DOHH2 (cell line): ENCODE data around the gene ZBTB38.

Source experiments
- H3F3A ChIP-seq: fragments of 200-600 bp; sonication (generic), shearing (Covaris generic); 2 replicates; pipeline ENCODE4 v1.6.0; 2016; ENCODE audit warnings: antibody characterized with exemption, mild to moderate bottlenecking; ENCODE audit not compliant: control insufficient read depth, insufficient read depth
- H3K27ac ChIP-seq: fragments of 200-600 bp; sonication (generic); 2 replicates; pipeline ENCODE4 v1.5.1; 2014; ENCODE audit warnings: low read depth, mild to moderate bottlenecking, low read length, moderate library complexity
- H3K27me3 ChIP-seq: fragments of 200-600 bp; sonication (generic); 2 replicates; pipeline ENCODE4 v1.6.1; 2014; ENCODE audit warnings: mild to moderate bottlenecking, low read length, mixed read lengths; ENCODE audit not compliant: control insufficient read depth
- H3K36me3 ChIP-seq: fragments of 200-600 bp; sonication (generic); 2 replicates; pipeline ENCODE4 v1.6.1; 2014; ENCODE audit warnings: mild to moderate bottlenecking, low read length, moderate library complexity, mixed read lengths; ENCODE audit not compliant: control insufficient read depth
- H3K4me1 ChIP-seq: fragments of 200-600 bp; sonication (generic); 2 replicates; pipeline ENCODE4 v1.6.1; 2014; ENCODE audit warnings: mild to moderate bottlenecking, low read length, mixed read lengths; ENCODE audit not compliant: control insufficient read depth
- H3K4me2 ChIP-seq: fragments of 200-600 bp; sonication (generic); 2 replicates; pipeline ENCODE4 v1.6.0; 2014; ENCODE audit warnings: mild to moderate bottlenecking, low read length, moderate library complexity
- H3K4me3 ChIP-seq: fragments of 200-600 bp; sonication (generic); 2 replicates; pipeline ENCODE4 v1.5.1; 2014; ENCODE audit warnings: mild to moderate bottlenecking, low read length, mixed read lengths
- H3K79me2 ChIP-seq: fragments of 200-600 bp; sonication (generic); 2 replicates; pipeline ENCODE4 v1.6.1; 2014; ENCODE audit warnings: mild to moderate bottlenecking, low read length, mixed read lengths; ENCODE audit not compliant: control insufficient read depth
- H3K9me2 ChIP-seq: fragments of 200-600 bp; sonication (generic); replicated peaks from 2 replicates; pipeline ENCODE4 v1.6.1; 2014; ENCODE audit warnings: mild to moderate bottlenecking, low read length, mixed read lengths; ENCODE audit not compliant: control insufficient read depth
- H3K9me3 ChIP-seq: fragments of 200-600 bp; sonication (generic); 2 replicates; pipeline ENCODE4 v1.6.1; 2014; ENCODE audit warnings: antibody characterized with exemption, low read length, mixed read lengths; ENCODE audit not compliant: control insufficient read depth, insufficient read depth
- H4K20me1 ChIP-seq: fragments of 200-600 bp; sonication (generic); 2 replicates; pipeline ENCODE4 v1.6.0; 2014; ENCODE audit warnings: low read depth, mild to moderate bottlenecking, antibody characterized with exemption, low read length, moderate library complexity; ENCODE audit not compliant: control insufficient read depth, insufficient read depth
- EZH2phosphoT487 ChIP-seq: fragments of 200-600 bp; sonication (generic); IDR thresholded peaks from 2 replicates; pipeline ENCODE4 v1.6.1; 2017; ENCODE audit warnings: borderline replicate concordance, mild to moderate bottlenecking, antibody characterized with exemption, low read length, moderate library complexity, mixed read lengths
- TF ChIP-seq, protein P1 (sequence below): fragments of 200-600 bp; sonication (generic); IDR thresholded peaks from one replicate; pipeline ENCODE4 v1.5.1; 2014; ENCODE audit warnings: antibody characterized with exemption, mild to moderate bottlenecking, low read depth, low read length; ENCODE audit not compliant: poor library complexity, severe bottlenecking

ZBTB38 gene

DNA sequence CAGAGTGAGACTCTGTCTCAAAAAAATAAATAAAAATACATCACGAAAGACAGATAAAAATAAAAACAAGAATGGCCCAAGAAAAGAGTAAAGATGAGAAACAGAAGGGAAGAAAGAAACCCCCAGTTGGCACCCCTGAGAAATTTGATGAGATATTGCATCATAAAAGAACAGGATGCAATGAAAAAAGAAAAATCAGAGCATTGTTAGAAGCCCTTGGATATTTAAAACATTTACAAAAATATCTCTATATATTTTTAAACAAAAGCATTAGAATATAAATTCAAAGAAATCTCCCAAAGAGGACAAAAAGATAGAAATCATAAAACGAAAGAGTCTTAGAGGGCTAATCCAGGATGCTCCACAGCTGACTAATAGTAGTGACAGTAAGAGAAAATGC, 18.6 kb upstream of the ZBTB38 start:
- Histone ChIP-seq H3K27ac (no peak overlapping the region), H3K27me3 (peaks cover 6% of the 10 kb centered on the region; the same call in 1 of the 2 replicates), H3K4me2 (no peak overlapping the region), H3F3A (no peaks in the 10 kb centered on the region), H3K9me2 (no peaks in the 10 kb centered on the region), H3K4me1 (no peaks in the 10 kb centered on the region), H3K9me3 (no peaks in the 10 kb centered on the region), H3K36me3 (no peaks in the 10 kb centered on the region), H3K4me3 (no peak overlapping the region), H3K79me2 (no peaks in the 10 kb centered on the region), H4K20me1 (no peaks in the 10 kb centered on the region)
- TF ChIP-seq, protein P1, sequence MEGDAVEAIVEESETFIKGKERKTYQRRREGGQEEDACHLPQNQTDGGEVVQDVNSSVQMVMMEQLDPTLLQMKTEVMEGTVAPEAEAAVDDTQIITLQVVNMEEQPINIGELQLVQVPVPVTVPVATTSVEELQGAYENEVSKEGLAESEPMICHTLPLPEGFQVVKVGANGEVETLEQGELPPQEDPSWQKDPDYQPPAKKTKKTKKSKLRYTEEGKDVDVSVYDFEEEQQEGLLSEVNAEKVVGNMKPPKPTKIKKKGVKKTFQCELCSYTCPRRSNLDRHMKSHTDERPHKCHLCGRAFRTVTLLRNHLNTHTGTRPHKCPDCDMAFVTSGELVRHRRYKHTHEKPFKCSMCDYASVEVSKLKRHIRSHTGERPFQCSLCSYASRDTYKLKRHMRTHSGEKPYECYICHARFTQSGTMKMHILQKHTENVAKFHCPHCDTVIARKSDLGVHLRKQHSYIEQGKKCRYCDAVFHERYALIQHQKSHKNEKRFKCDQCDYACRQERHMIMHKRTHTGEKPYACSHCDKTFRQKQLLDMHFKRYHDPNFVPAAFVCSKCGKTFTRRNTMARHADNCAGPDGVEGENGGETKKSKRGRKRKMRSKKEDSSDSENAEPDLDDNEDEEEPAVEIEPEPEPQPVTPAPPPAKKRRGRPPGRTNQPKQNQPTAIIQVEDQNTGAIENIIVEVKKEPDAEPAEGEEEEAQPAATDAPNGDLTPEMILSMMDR: no peak

DNA sequence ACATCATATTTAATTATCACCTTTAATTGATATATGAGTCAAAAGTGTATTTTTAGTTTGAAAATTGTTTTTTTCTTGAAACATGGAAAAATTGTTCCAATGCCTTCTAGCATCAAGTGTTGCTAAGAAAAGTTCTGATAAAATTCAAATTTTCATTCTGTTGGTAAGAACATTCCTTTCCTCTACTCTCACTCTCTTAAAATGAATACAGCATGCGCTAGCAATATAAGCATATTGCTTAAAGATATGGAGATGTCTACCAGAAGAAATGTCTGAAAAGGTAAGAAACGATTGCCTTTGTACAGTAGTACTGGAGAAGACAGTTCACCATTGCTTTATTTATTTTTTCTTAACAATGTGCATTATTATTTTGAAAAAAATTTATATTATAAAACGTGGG, 17.6 kb upstream of the ZBTB38 start:
- Histone ChIP-seq H3K9me2 (no peaks in the 10 kb centered on the region), H3K4me2 (no peak overlapping the region), H3K79me2 (no peaks in the 10 kb centered on the region), H3K27me3 (peaks cover 6% of the 10 kb centered on the region; the same call in 1 of the 2 replicates), H3K4me3 (no peak overlapping the region), H3K27ac (no peak overlapping the region), H3K36me3 (no peaks in the 10 kb centered on the region), H3K4me1 (no peaks in the 10 kb centered on the region), H3F3A (no peaks in the 10 kb centered on the region), H4K20me1 (no peaks in the 10 kb centered on the region), H3K9me3 (no peaks in the 10 kb centered on the region)
- TF ChIP-seq, protein P1: no peak
- no peak for TF ChIP-seq EZH2phosphoT487

DNA sequence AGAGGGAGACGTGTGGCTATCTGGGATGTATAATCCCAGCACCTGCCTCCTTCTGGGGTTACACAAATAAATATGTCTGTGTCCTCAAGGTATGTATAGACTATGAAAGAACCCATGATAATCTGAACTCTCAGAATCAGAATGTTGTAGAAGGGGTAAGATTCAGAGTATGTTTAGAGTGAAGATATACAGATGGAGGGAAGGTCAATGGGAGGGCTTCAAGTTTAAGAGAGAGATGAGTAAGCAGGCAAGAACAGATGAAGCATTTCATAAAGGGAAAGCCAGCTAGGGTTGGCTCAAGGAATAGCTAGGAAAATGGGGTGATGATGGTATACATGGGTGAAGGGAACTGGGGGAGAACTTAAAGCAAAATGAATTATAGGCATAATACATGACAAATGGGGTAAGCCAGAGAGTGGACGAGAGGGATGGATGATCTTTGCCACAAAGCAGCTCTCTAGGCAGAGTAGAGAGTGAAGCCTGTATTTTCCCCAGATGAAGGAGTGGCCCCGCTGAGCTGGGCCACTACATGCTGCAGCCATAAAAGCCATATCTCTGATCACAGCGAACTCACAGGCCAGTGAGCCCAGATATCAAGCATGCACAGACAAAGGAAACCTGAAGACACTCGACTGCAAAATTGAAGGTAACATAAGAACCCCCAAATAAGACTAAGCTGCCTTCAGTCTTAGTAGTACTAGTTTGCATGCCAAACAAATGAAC, 15.9 kb upstream of the ZBTB38 start:
- TF ChIP-seq, protein P1: no peak
- TF ChIP-seq EZH2phosphoT487: no peak
- no peak overlapping the region for H3K27ac ChIP-seq
- H3F3A ChIP-seq: no peaks in the 10 kb centered on the region

More for the DNA sequence above, 15.9 kb upstream of the ZBTB38 start:
- Histone ChIP-seq H3K27me3 (peaks cover 10% of the 10 kb centered on the region; the same call in 1 of the 2 replicates), H3K36me3 (no peaks in the 10 kb centered on the region), H3K4me2 (no peak overlapping the region), H3K9me3 (no peaks in the 10 kb centered on the region), H4K20me1 (no peaks in the 10 kb centered on the region), H3K9me2 (no peaks in the 10 kb centered on the region), H3K4me3 (no peak overlapping the region), H3K79me2 (no peaks in the 10 kb centered on the region), H3K4me1 (no peaks in the 10 kb centered on the region)
